Ascending aorta (tissue), 2 donors: ENCODE data around the gene KLHL12. TPM values are rescaled to one million over a fixed set of nuclear protein-coding genes. Genes with fewer than 3 reads are reported as not detected.

Experiments used
- DNase-seq, 2 donors: peaks; one replicate each; pipeline ENCODE4 v3.0.0-alpha.2; 2019; ENCODE audit warnings: low spot score in 2 of 2
- H3K27ac ChIP-seq, 2 donors: fragments of 200-600 bp; sonication (generic); one replicate each; pipeline ENCODE4 v1.5.1; 2016 to 2017; ENCODE audit warnings: mild to moderate bottlenecking in 1 of 2
- H3K27me3 ChIP-seq: fragments of 200-600 bp; sonication (generic); one replicate; pipeline ENCODE4 v1.5.1; 2017
- H3K36me3 ChIP-seq, 2 donors: fragments of 200-600 bp; sonication (generic); one replicate each; pipeline ENCODE4 v1.5.1; 2016
- H3K4me1 ChIP-seq, 2 donors: fragments of 200-600 bp; sonication (generic); one replicate each; pipeline ENCODE4 v1.5.1; 2016 to 2017; ENCODE audit warnings: mild to moderate bottlenecking in 1 of 2
- H3K4me3 ChIP-seq, 2 donors: fragments of 200-600 bp; sonication (generic); one replicate each; pipeline ENCODE4 v1.5.1; 2016 to 2017; ENCODE audit warnings: mild to moderate bottlenecking in 1 of 2
- H3K9me3 ChIP-seq, 2 donors: fragments of 200-600 bp; sonication (generic); one replicate each; pipeline ENCODE4 v1.5.1; 2016
- intact Hi-C: fragments of 100-400 bp; cut with DNase I; formaldehyde crosslinking; loops from one replicate; pipeline ENCODE4 v1.15.1; 2023
- total RNA-seq: library from RNA; depleted of rRNA; stranded (reverse); fragments of >200 nt; gene quantifications from one replicate; pipeline ENCODE4 v1.1.0, GENCODE V29; 2016
- TF ChIP-seq, protein P1 (sequence below), 3 experiments: fragments of 200-600 bp in 2 of 3; fragments of 450-650 bp in 1 of 3; sonication (generic) in 2 of 3; IDR thresholded peaks; one replicate each; pipeline ENCODE4 v1.5.1; 2016 to 2019; ENCODE audit warnings: antibody characterized with exemption in 3 of 3, mild to moderate bottlenecking in 1 of 3, moderate library complexity in 1 of 3

Gene KLHL12
- total RNA-seq, 1 donor from 2014 or later: 17.8 TPM

DNA sequence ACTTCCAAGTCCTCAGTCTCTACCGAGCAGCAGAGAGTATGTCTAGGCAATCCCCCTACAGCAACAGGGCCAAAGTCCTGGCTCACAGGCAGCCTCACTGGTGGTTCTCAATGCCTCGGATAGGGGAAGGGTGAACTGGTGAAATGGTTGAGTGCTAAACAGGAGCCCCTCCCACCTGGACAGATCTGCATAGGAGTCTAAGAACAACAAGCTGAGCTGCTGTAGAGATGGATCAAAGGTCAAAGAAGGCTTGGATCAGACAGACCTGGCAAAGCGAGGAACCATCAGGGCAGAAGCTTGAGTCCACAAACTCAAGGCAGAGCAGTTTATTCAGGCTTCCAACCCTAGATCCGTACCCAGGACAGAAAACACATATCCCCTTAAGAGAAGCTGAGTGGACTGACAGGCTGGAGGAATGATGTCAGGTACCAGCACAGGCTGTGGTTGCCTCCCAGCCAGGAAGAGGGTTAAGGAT lies 69.9 kb downstream of the KLHL12 start:
- no peak for DNase-seq
- TF ChIP-seq, protein P1, sequence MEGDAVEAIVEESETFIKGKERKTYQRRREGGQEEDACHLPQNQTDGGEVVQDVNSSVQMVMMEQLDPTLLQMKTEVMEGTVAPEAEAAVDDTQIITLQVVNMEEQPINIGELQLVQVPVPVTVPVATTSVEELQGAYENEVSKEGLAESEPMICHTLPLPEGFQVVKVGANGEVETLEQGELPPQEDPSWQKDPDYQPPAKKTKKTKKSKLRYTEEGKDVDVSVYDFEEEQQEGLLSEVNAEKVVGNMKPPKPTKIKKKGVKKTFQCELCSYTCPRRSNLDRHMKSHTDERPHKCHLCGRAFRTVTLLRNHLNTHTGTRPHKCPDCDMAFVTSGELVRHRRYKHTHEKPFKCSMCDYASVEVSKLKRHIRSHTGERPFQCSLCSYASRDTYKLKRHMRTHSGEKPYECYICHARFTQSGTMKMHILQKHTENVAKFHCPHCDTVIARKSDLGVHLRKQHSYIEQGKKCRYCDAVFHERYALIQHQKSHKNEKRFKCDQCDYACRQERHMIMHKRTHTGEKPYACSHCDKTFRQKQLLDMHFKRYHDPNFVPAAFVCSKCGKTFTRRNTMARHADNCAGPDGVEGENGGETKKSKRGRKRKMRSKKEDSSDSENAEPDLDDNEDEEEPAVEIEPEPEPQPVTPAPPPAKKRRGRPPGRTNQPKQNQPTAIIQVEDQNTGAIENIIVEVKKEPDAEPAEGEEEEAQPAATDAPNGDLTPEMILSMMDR (IDR thresholded peaks at IDR 0.05): no peak
- intact Hi-C loops: no loop called here

DNA sequence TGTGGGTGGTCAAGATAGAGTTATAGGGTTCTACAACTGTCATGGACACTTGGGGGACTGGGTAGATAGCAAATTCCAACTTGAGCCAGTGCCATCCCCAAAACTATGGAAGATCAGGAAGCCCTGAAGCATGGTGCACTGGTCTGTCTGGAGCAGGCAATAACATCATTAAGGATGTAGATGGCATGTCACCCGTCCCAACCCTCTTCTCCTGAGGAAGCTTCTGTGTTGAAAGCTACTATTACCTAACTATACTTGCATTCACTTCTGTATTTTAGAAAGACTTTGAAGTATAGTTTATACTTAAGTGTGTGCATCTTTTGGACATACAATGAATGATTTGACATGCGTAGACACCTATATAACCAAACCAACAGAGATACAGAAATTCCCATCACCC lies 71.0 kb downstream of the KLHL12 start:
- Histone ChIP-seq H3K4me3 (no peak overlapping the region), H3K27ac (no peak overlapping the region), H3K9me3 (no peaks in the 10 kb centered on the region), H3K4me1 (peaks cover 2 to 3% of the 10 kb centered on the region in 2 donors), H3K36me3 (no peaks in the 10 kb centered on the region), H3K27me3 (no peaks in the 10 kb centered on the region)
- no peak for DNase-seq
- intact Hi-C loops: no loop called here
- TF ChIP-seq, protein P1 (IDR thresholded peaks at IDR 0.05): no peak

More for the DNA sequence above, 69.9 kb downstream of the KLHL12 start:
- Histone ChIP-seq H3K36me3 (no peaks in the 10 kb centered on the region), H3K4me1 (peaks cover 3 to 5% of the 10 kb centered on the region in 2 donors), H3K4me3 (no peak overlapping the region), H3K27ac (no peak overlapping the region), H3K9me3 (no peaks in the 10 kb centered on the region), H3K27me3 (no peaks in the 10 kb centered on the region)

DNA sequence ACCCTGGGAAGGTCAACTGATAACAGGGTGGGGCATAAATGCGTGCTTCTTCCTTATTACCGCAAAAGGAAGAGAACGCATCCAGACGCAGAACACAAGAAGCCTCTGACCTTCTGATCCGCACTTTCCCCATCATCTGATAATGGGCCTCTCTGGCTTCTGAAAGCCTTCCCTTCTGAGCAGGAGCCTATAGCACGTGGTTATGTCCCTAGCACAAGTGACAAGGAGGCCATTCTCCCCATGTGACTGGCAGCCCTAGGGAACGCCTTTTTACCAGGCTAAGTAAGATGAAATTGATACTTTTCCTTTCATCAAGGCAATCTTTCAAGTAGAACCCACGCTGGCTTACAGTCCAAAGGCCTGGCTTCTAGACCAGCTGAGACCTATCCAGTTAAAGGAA lies 72.2 kb downstream of the KLHL12 start:
- Histone ChIP-seq H3K27ac (no peak overlapping the region), H3K27me3 (no peaks in the 10 kb centered on the region), H3K4me3 (no peak overlapping the region), H3K4me1 (no peaks in the 10 kb centered on the region), H3K9me3 (no peaks in the 10 kb centered on the region), H3K36me3 (no peaks in the 10 kb centered on the region)
- no peak for DNase-seq
- intact Hi-C loops: no loop called here
- TF ChIP-seq, protein P1 (IDR thresholded peaks at IDR 0.05): no peak

DNA sequence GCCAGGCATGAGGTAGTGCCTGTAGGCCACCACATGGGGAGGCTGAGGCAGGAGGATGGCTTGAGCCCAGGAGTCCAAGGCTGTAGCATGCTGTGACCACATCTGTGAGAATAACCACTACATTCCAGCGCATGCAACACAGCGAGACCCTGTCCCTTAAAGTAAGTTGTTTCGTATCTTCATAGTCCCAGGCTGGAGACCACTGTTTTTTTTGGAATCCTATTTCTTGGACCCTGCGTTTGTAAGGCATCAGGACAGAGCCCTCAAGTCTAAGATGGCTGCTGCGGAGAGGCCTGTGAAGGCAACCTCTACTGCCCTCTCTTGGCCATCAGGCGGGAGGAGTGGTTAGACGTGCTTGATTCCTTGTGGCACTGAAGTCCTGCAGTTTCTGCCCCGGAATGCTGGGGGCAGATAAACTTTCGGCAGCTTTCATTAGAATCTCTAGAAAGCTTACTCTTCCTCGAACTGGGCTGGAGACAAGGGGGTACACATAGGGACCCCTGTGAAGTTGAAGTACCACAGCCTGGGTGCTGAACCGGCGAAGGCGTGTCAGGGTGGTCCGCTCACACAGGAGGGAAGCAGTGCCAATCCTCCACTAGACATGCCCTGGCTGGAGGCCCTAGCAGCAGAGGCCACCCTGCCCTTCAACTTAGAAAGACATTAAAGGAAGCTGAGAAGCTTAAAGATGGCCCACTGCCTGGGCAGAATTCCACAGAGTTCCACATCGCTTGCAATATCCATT lies 74.7 kb downstream of the KLHL12 start:
- TF ChIP-seq, protein P1 (IDR thresholded peaks at IDR 0.05): no peak
- intact Hi-C loops: no loop called here
- no peaks in the 10 kb centered on the region for H3K4me1 ChIP-seq
- H3K27me3 ChIP-seq: no peaks in the 10 kb centered on the region
- no peak for DNase-seq
- H3K9me3 ChIP-seq: no peaks in the 10 kb centered on the region
- no peaks in the 10 kb centered on the region for H3K36me3 ChIP-seq
- no peak overlapping the region for H3K27ac ChIP-seq
- no peak overlapping the region for H3K4me3 ChIP-seq

DNA sequence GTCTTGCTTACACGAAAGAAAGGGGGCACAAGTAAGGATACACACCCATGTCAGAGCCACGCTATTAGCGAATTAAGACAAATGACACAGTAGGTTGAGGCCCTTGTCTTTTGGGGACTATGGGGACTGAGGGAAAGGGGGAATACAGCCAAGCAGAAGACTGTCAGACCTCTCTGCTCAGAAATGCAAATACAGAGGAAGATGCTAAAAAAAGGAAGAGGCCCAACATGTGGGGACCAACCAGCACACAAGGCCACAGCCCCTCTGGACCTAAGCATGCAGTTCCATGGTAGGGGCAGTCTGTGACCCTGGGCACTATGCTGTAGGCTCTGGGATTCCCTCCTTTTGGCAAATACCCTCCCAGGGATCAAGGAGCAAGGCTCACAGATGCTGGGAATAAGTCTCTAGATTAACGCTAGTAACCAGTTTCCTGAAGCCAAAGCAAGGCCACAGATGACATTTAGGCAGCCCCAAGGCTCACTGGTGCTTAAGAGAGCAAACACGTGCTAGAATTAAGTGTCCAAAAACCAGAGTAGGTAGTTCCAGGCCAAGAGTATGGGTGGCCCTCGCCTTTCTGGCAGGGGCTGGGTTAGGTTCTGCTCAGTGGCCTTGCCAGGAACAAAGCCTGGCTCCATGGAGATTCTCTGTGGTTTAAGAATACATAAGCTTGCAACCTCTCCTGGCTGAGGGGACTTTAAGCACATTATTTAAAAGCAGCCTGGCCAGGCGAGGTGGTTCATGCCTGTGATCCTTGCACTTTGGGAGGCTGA lies 76.3 kb downstream of the KLHL12 start:
- no peak for DNase-seq

More for the DNA sequence above, 76.3 kb downstream of the KLHL12 start:
- no peaks in the 10 kb centered on the region for H3K9me3 ChIP-seq
- H3K4me1 ChIP-seq: no peaks in the 10 kb centered on the region
- no peaks in the 10 kb centered on the region for H3K27me3 ChIP-seq
- no peaks in the 10 kb centered on the region for H3K36me3 ChIP-seq
- intact Hi-C loops: no loop called here
- no peak overlapping the region for H3K27ac ChIP-seq
- TF ChIP-seq, protein P1 (IDR thresholded peaks at IDR 0.05): no peak
- H3K4me3 ChIP-seq: no peak overlapping the region
